ENCODE data around the gene ABCA10.

GRCh38 chr17:69275751-69276150 is 47.1 kb upstream of the ABCA10 start:
- TF ChIP-seq POLR2A (IDR thresholded peaks at IDR 0.05; ENCODE audit: low read depth, low read length) (no peak), TAF1 (IDR thresholded peaks at IDR 0.05; ENCODE audit: borderline replicate concordance, low read depth, low read length) (no peak), POLR2AphosphoS5 (IDR thresholded peaks at IDR 0.05; ENCODE audit: low read depth, low read length) (no peak)
